Measurements from ENCODE around the gene CORO2B. TPM values are rescaled to one million over a fixed set of nuclear protein-coding genes. Genes with fewer than 3 reads are reported as not detected.
A peak's percentile ranks its signal among the peaks of the same experiment; 100 is the strongest.

The CORO2B gene
- polyA plus RNA-seq, 3 donors = 0.03 TPM; not detected in 2

- Histone ChIP-seq H3K27me3 (ENCODE audit: control insufficient read depth in 2 of 2, insufficient read depth in 2 of 2, low read length in 2 of 2) (no peaks in the 10 kb centered on the region), H3K4me3 (replicated peaks in 1 of 3; ENCODE audit: low read depth in 2 of 3, low read length in 3 of 3) (no peak overlapping the region), H3K4me1 (ENCODE audit: control insufficient read depth in 1 of 2, insufficient read depth in 2 of 2, low read length in 2 of 2) (peaks cover 5 to 14% of the 10 kb centered on the region in 2 donors), H2AFZ (ENCODE audit: insufficient read depth, low read depth, low read length, poor library complexity, severe bottlenecking) (peak overlapping the region; percentile 6), H4K20me1 (ENCODE audit: insufficient read depth, low read length) (no peaks in the 10 kb centered on the region), H3K27ac (ENCODE audit: low read depth in 1 of 2, low read length in 2 of 2) (no peak overlapping the region), H3K36me3 (replicated peaks in 1 of 2; ENCODE audit: control insufficient read depth in 1 of 2, insufficient read depth in 2 of 2, low read length in 2 of 2) (no peaks in the 10 kb centered on the region), H3K9ac (ENCODE audit: insufficient read depth, low read length, poor library complexity, severe bottlenecking) (no peak overlapping the region), H3K9me3 (replicated peaks in 1 of 2; ENCODE audit: control insufficient read depth in 1 of 2, insufficient read depth in 1 of 2, low read length in 2 of 2) (peaks cover 6 to 7% of the 10 kb centered on the region in 2 donors), H3K4me2 (replicated peaks; ENCODE audit: extremely low read depth, low read length, poor library complexity, severe bottlenecking) (no peak overlapping the region), H3K79me2 (ENCODE audit: insufficient read depth, low read length) (no peaks in the 10 kb centered on the region)
- Mint-ChIP-seq H3K27ac (peak overlapping the region in 1 of 7 donors; percentile 46), H3K27me3 (ENCODE audit: low read depth in 3 of 3) (peaks cover 0 to 2% (median 1%) of the 10 kb centered on the region in 3 donors), H3K4me3 (no peak overlapping the region), H3K4me1 (peaks cover 27% of the 10 kb centered on the region), H3K36me3 (peaks cover 4 to 6% of the 10 kb centered on the region in 2 donors), H3K9me3 (peaks cover 6 to 9% (median 8%) of the 10 kb centered on the region in 7 donors)
- no peak for TF ChIP-seq CTCF (IDR thresholded peaks at IDR 0.05)
- no peak for DNase-seq
- intact Hi-C loops (cut with micrococcal nuclease) = no loop called here
Observed at GRCh38 chr15:68770216-68770615, 191.4 kb downstream of the CORO2B start.

- H3K4me3 Mint-ChIP-seq = no peak overlapping the region
- intact Hi-C loops (cut with micrococcal nuclease) = no loop called here
- TF ChIP-seq CTCF (IDR thresholded peaks at IDR 0.05) = no peak
- WGBS (ENCODE audit: insufficient coverage) = 100% methylated on average over 1 of the region's 2 CpGs
- Histone ChIP-seq H3K4me1 (ENCODE audit: control insufficient read depth in 1 of 2, insufficient read depth in 2 of 2, low read length in 2 of 2) (peaks cover 23 to 32% of the 10 kb centered on the region in 2 donors), H2AFZ (ENCODE audit: insufficient read depth, low read depth, low read length, poor library complexity, severe bottlenecking) (no peak overlapping the region), H3K36me3 (replicated peaks in 1 of 2; ENCODE audit: control insufficient read depth in 1 of 2, insufficient read depth in 2 of 2, low read length in 2 of 2) (peaks cover 4 to 7% of the 10 kb centered on the region in 2 donors), H3K9ac (ENCODE audit: insufficient read depth, low read length, poor library complexity, severe bottlenecking) (no peak overlapping the region), H3K27me3 (ENCODE audit: control insufficient read depth in 2 of 2, insufficient read depth in 2 of 2, low read length in 2 of 2) (no peaks in the 10 kb centered on the region), H4K20me1 (ENCODE audit: insufficient read depth, low read length) (no peaks in the 10 kb centered on the region), H3K4me2 (replicated peaks; ENCODE audit: extremely low read depth, low read length, poor library complexity, severe bottlenecking) (no peak overlapping the region), H3K4me3 (replicated peaks in 1 of 3; ENCODE audit: low read depth in 2 of 3, low read length in 3 of 3) (no peak overlapping the region), H3K27ac (ENCODE audit: low read depth in 1 of 2, low read length in 2 of 2) (no peak overlapping the region), H3K79me2 (ENCODE audit: insufficient read depth, low read length) (no peaks in the 10 kb centered on the region), H3K9me3 (replicated peaks in 1 of 2; ENCODE audit: control insufficient read depth in 1 of 2, insufficient read depth in 1 of 2, low read length in 2 of 2) (peaks cover 6 to 7% of the 10 kb centered on the region in 2 donors)
- H3K36me3 Mint-ChIP-seq = peaks cover 10 to 14% of the 10 kb centered on the region in 2 donors
- peaks cover 49% of the 10 kb centered on the region for H3K4me1 Mint-ChIP-seq
- peaks cover 0 to 2% (median 1%) of the 10 kb centered on the region in 3 donors for H3K27me3 Mint-ChIP-seq (ENCODE audit: low read depth in 3 of 3)
- peaks cover 6 to 9% (median 8%) of the 10 kb centered on the region in 7 donors for H3K9me3 Mint-ChIP-seq
- no peak overlapping the region for H3K27ac Mint-ChIP-seq
- DNase-seq = no peak
Observed at GRCh38 chr15:68773036-68773435, 194.2 kb downstream of the CORO2B start.

All from CD14-positive monocyte (primary cell).